ENCODE results near the gene UNC79. TPM values are rescaled to one million over a fixed set of nuclear protein-coding genes. Genes with fewer than 3 reads are reported as not detected.

Gene UNC79
- total and polyA plus RNA-seq, 2 donors (not counting 3 experiments of a cell fraction or from before 2014, with no cell fraction given), result not detected

DNA sequence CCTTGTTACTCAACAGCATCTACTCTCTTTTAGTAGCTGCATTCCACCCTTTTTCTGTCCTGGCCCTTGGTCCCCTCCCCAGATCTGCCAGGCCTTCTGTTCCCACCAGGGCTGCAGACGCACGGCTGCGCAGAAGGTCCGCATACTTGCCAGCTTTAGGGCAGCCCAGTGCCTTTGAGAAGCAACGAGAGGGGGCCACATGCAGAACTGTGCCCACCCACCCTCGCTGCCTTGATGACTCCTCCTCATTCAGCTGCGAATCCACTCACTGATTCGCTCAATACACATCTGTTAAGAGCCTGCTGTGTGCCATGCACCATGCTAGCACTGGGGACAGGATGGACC lies 318.3 kb downstream of the UNC79 start:
- H3K27ac ChIP-seq (ENCODE audit: insufficient read depth, low read depth, low read length), result no peak overlapping the region
- intact Hi-C loops (cut with micrococcal nuclease), result no loop called here
- H2AFZ ChIP-seq (ENCODE audit: low read depth, low read length), result no peak overlapping the region
- no peaks in the 10 kb centered on the region for H3K79me2 ChIP-seq (ENCODE audit: control insufficient read depth, insufficient read depth, low read length)
- H3K9me3 ChIP-seq (replicated peaks; ENCODE audit: control insufficient read depth, insufficient read depth, low read length), result no peaks in the 10 kb centered on the region
- BruUV-seq (replicated peaks), result no TSS peak
- H3K27me3 ChIP-seq (ENCODE audit: control insufficient read depth in 2 of 2, insufficient read depth in 2 of 2, low read length in 2 of 2), result no peaks in the 10 kb centered on the region
- H3K36me3 ChIP-seq (ENCODE audit: control insufficient read depth in 2 of 2, extremely low read depth in 1 of 2, insufficient read depth in 2 of 2, low read length in 2 of 2), result no peaks in the 10 kb centered on the region
- H3K9ac ChIP-seq (replicated peaks; ENCODE audit: extremely low read depth, insufficient read depth, low read length), result no peak overlapping the region
- H3K4me1 ChIP-seq (ENCODE audit: control insufficient read depth, extremely low read depth, insufficient read depth, low read length), result no peaks in the 10 kb centered on the region
- no peak overlapping the region for H3K4me3 ChIP-seq (replicated peaks in 1 of 3; ENCODE audit: insufficient read depth in 1 of 3, low read depth in 1 of 3, low read length in 3 of 3)
- no peak overlapping the region for H3K4me2 ChIP-seq (ENCODE audit: insufficient read depth, low read length)
- DNase-seq (ENCODE audit: low read depth, low spot score), result no peak
- no peaks in the 10 kb centered on the region for H4K20me1 ChIP-seq (replicated peaks; ENCODE audit: control insufficient read depth, extremely low read depth, insufficient read depth, low read length)
- ChIA-PET CTCF (no interaction called here), POLR2A (no interaction called here)
- H3K9me1 ChIP-seq (replicated peaks; ENCODE audit: control insufficient read depth, extremely low read depth, insufficient read depth, low read length), result no peaks in the 10 kb centered on the region
- FAIRE-seq, result no peak
- dilution Hi-C loops (cut with MboI; ENCODE audit: extremely low pct_ligation_motif_present, low sequenced_read_pairs), result no loop called here
- TF ChIP-seq MYC (IDR thresholded peaks at IDR 0.05; ENCODE audit: low read depth, low read length), result no peak

DNA sequence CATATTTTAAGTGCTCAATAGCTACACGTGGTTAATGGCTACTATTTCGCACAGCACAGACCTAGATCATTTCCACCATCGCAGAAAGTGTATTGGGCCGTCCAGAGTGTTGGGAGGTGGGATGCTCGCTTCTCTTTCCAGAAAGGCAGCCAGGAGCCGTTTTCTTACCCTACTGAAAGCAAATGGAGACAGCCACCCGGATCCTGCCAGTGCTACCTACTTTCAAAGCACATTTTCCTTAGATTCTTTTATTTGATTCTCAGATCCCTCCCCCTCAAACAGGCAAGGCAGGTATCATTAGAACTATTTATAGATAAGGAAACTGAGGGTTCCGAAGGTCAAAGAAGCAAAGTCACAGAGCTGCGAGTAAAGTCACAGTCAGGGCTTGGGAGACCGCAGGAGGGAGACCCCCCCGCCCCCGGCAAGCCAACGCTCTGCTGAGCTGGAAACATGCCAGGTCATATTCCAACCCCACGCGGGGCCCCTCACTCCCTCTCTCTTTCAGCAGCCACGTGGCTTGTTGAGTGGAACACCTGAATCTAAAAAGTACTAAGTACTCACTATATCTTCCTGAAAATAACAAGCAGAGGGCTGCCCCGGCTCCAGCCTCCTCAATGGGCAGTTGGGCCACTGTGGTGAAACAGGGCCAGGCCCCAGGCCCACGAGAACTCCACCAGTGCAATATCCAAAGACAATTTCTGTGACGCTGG lies 321.4 kb downstream of the UNC79 start:
- POLR2A ChIA-PET, result no interaction called here
- Histone ChIP-seq H3K4me1 (ENCODE audit: control insufficient read depth, extremely low read depth, insufficient read depth, low read length) (no peaks in the 10 kb centered on the region), H3K36me3 (ENCODE audit: control insufficient read depth in 2 of 2, extremely low read depth in 1 of 2, insufficient read depth in 2 of 2, low read length in 2 of 2) (no peaks in the 10 kb centered on the region), H3K79me2 (ENCODE audit: control insufficient read depth, insufficient read depth, low read length) (no peaks in the 10 kb centered on the region), H2AFZ (ENCODE audit: low read depth, low read length) (no peak overlapping the region), H4K20me1 (replicated peaks; ENCODE audit: control insufficient read depth, extremely low read depth, insufficient read depth, low read length) (no peaks in the 10 kb centered on the region), H3K4me2 (ENCODE audit: insufficient read depth, low read length) (no peak overlapping the region), H3K9me1 (replicated peaks; ENCODE audit: control insufficient read depth, extremely low read depth, insufficient read depth, low read length) (no peaks in the 10 kb centered on the region), H3K27ac (ENCODE audit: insufficient read depth, low read depth, low read length) (no peak overlapping the region), H3K4me3 (replicated peaks in 1 of 3; ENCODE audit: insufficient read depth in 1 of 3, low read depth in 1 of 3, low read length in 3 of 3) (no peak overlapping the region), H3K9ac (replicated peaks; ENCODE audit: extremely low read depth, insufficient read depth, low read length) (no peak overlapping the region), H3K9me3 (replicated peaks; ENCODE audit: control insufficient read depth, insufficient read depth, low read length) (no peaks in the 10 kb centered on the region), H3K27me3 (ENCODE audit: control insufficient read depth in 2 of 2, insufficient read depth in 2 of 2, low read length in 2 of 2) (no peaks in the 10 kb centered on the region)
- BruUV-seq (replicated peaks), result no TSS peak
- intact Hi-C loops (cut with micrococcal nuclease) (no loop called here), dilution Hi-C loops (cut with MboI; ENCODE audit: extremely low pct_ligation_motif_present, low sequenced_read_pairs) (no loop called here)
- no peak for TF ChIP-seq GATA2 (IDR thresholded peaks at IDR 0.05; ENCODE audit: insufficient read depth, insufficient read length, low read depth, low read length)
- TF ChIP-seq, protein P1, sequence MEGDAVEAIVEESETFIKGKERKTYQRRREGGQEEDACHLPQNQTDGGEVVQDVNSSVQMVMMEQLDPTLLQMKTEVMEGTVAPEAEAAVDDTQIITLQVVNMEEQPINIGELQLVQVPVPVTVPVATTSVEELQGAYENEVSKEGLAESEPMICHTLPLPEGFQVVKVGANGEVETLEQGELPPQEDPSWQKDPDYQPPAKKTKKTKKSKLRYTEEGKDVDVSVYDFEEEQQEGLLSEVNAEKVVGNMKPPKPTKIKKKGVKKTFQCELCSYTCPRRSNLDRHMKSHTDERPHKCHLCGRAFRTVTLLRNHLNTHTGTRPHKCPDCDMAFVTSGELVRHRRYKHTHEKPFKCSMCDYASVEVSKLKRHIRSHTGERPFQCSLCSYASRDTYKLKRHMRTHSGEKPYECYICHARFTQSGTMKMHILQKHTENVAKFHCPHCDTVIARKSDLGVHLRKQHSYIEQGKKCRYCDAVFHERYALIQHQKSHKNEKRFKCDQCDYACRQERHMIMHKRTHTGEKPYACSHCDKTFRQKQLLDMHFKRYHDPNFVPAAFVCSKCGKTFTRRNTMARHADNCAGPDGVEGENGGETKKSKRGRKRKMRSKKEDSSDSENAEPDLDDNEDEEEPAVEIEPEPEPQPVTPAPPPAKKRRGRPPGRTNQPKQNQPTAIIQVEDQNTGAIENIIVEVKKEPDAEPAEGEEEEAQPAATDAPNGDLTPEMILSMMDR (IDR thresholded peaks at IDR 0.05; ENCODE audit: extremely low read depth in 1 of 2, insufficient read depth in 1 of 2, low read depth in 1 of 2, low read length in 2 of 2), result no peak
- no peak for TF ChIP-seq FOS (IDR thresholded peaks at IDR 0.05; ENCODE audit: borderline replicate concordance, insufficient read depth, low read length)
- TF ChIP-seq JUN (IDR thresholded peaks at IDR 0.05; ENCODE audit: borderline replicate concordance, insufficient read depth, insufficient read length, low read depth), result no peak
- TF ChIP-seq POLR2AphosphoS5 (IDR thresholded peaks at IDR 0.05; ENCODE audit: insufficient read depth, low read depth, low read length), result no peak
- TF ChIP-seq EZH2 (IDR thresholded peaks at IDR 0.05; ENCODE audit: borderline replicate concordance, low read depth, low read length, severe bottlenecking), result no peak
- TF ChIP-seq, protein P2, sequence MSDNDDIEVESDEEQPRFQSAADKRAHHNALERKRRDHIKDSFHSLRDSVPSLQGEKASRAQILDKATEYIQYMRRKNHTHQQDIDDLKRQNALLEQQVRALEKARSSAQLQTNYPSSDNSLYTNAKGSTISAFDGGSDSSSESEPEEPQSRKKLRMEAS (IDR thresholded peaks at IDR 0.05; ENCODE audit: insufficient read depth, insufficient read length), result no peak
- TF ChIP-seq POLR2A (IDR thresholded peaks at IDR 0.05; ENCODE audit: low read depth, low read length), result no peak
- CTCF ChIA-PET, result no interaction called here
- DNase-seq (ENCODE audit: low read depth, low spot score) (no peak), FAIRE-seq (no peak)

Data from endothelial cell of umbilical vein (primary cell).